HepG2 (cell line): Measurements from ENCODE around the gene MRPL2. TPM values are rescaled to one million over a fixed set of nuclear protein-coding genes. Genes with fewer than 3 reads are reported as not detected.

Experiments
- ATAC-seq: fragments of 200-7000 bp; cut with Tn5 transposase; 3 replicates; pipeline ENCODE4 v1.9.1; 2020; ENCODE audit warnings: mild to moderate bottlenecking, moderate library complexity
- BruUV-seq: library from RNA; stranded (reverse); fragments of 400-500 nt; replicated peaks from 2 replicates; lab custom pipeline; 2021; lab: Mats Ljungman, UMichigan
- CTCF ChIA-PET: fragments of 300-600 bp; formaldehyde crosslinking; extraction: SDS; loops from one replicate; lab custom pipeline; 2021; ENCODE audit warnings: low total read pairs, inconsistent platforms, low intra/inter-chr PET ratio; lab: Yijun Ruan, JAX
- POLR2A ChIA-PET: fragments of 350-600 bp; sonication (Branson Sonifier 250); formaldehyde crosslinking; loops from one replicate; lab custom pipeline; 2020; ENCODE audit warnings: antibody characterized with exemption, inconsistent platforms; lab: Yijun Ruan, JAX
- DNase-seq: peaks from one replicate; pipeline ENCODE4 v3.0.0-alpha.2; 2015; ENCODE audit warnings: low spot score
- FAIRE-seq: peaks from 3 replicates; lab custom pipeline; 2011; peaks lifted over from hg19 to GRCh38; lab: Jason Lieb, UNC
- H2AFZ ChIP-seq: one replicate; pipeline ENCODE4 v1.6.1; 2011; ENCODE audit warnings: low read length, inconsistent platforms
- H3K27ac ChIP-seq: fragments of 300-600 bp; 3 replicates; pipeline ENCODE4 v1.8.0; 2011; ENCODE audit warnings: mixed run types, mild to moderate bottlenecking, mixed read lengths, low read length, inconsistent platforms; ENCODE audit not compliant: insufficient read depth; ENCODE audit errors: extremely low read length
- H3K27me3 ChIP-seq, 2 experiments: fragments of 200-600 bp in 1 of 2; 2 replicates in 1 of 2; 3 replicates in 1 of 2; pipeline versions ENCODE4 v1.6.0 to v1.8.0; 2011; ENCODE audit warnings: low read length in 2 of 2, mild to moderate bottlenecking in 2 of 2, moderate library complexity in 2 of 2, inconsistent platforms in 1 of 2; ENCODE audit not compliant: insufficient read depth in 2 of 2, control insufficient read depth in 1 of 2
- H3K36me3 ChIP-seq, 2 experiments: fragments of 200-600 bp in 1 of 2; replicated peaks in 1 of 2; 2 replicates in 1 of 2; 3 replicates in 1 of 2; pipeline versions ENCODE4 v1.5.1 to v1.8.0; 2011; ENCODE audit warnings: low read length in 2 of 2, inconsistent platforms in 1 of 2; ENCODE audit not compliant: insufficient read depth in 2 of 2, control insufficient read depth in 1 of 2
- H3K4me1 ChIP-seq: 2 replicates; pipeline ENCODE4 v1.5.1; 2012; ENCODE audit warnings: low read length, inconsistent platforms; ENCODE audit not compliant: insufficient read depth
- H3K4me2 ChIP-seq: 2 replicates; pipeline ENCODE4 v1.6.0; 2011; ENCODE audit warnings: low read depth, low read length, inconsistent platforms
- H3K4me3 ChIP-seq, 3 experiments: fragments of 200-600 bp in 1 of 3; sonication (generic), shearing (Covaris generic) in 1 of 3; replicated peaks in 1 of 3; 2 replicates each; pipeline ENCODE4 v1.5.1; 2011 to 2016; ENCODE audit warnings: low read length in 3 of 3, inconsistent platforms in 2 of 3, low read depth in 2 of 3, mild to moderate bottlenecking in 2 of 3, control low read depth in 1 of 3, mixed read lengths in 1 of 3; ENCODE audit not compliant: insufficient read depth in 1 of 3
- H3K79me2 ChIP-seq: one replicate; pipeline ENCODE4 v1.6.1; 2011; ENCODE audit warnings: low read length, inconsistent platforms; ENCODE audit not compliant: insufficient read depth
- H3K9ac ChIP-seq: 2 replicates; pipeline ENCODE4 v1.6.0; 2011; ENCODE audit warnings: mild to moderate bottlenecking, low read depth, low read length, inconsistent platforms; ENCODE audit not compliant: insufficient read depth
- H3K9me3 ChIP-seq: 2 replicates; pipeline ENCODE4 v1.5.1; 2012; ENCODE audit warnings: mild to moderate bottlenecking, low read length
- H4K20me1 ChIP-seq: 2 replicates; pipeline ENCODE4 v1.6.0; 2011; ENCODE audit warnings: inconsistent platforms, mild to moderate bottlenecking, low read length, moderate library complexity; ENCODE audit not compliant: insufficient read depth
- CREB1 ChIP-seq, 2 experiments: fragments of 450-650 bp in 1 of 2; IDR thresholded peaks; 2 replicates each; pipeline ENCODE4 v1.6.1; 2016 to 2017; ENCODE audit warnings: control low read depth in 1 of 2, mild to moderate bottlenecking in 1 of 2, missing compliant biosample characterization in 1 of 2, missing genetic modification characterization in 1 of 2
- EEA1 ChIP-seq: sonication (generic); formaldehyde crosslinking; IDR thresholded peaks from 2 replicates; pipeline ENCODE4 v1.5.1; 2020; ENCODE audit warnings: mild to moderate bottlenecking, missing genetic modification reagents, borderline replicate concordance
- FOXC1 ChIP-seq: sonication (generic); formaldehyde crosslinking; IDR thresholded peaks from 2 replicates; pipeline ENCODE4 v1.8.0; 2022; ENCODE audit warnings: mild to moderate bottlenecking, missing genetic modification reagents, borderline replicate concordance
- SMC3 ChIP-seq: IDR thresholded peaks from 2 replicates; pipeline ENCODE4 v1.6.1; 2011; ENCODE audit warnings: low read length, improper control_type of control experiment
- SOX6 ChIP-seq, 2 experiments: fragments of 450-650 bp in 1 of 2; sonication (generic) in 1 of 2; formaldehyde crosslinking in 1 of 2; IDR thresholded peaks; 2 replicates each; pipeline versions ENCODE4 v1.4.0 to v1.6.1; 2017 to 2020; ENCODE audit warnings: antibody characterized with exemption in 1 of 2, mild to moderate bottlenecking in 1 of 2, missing genetic modification reagents in 1 of 2
- THAP11 ChIP-seq: IDR thresholded peaks from 2 replicates; pipeline ENCODE4 v1.6.1; 2016; ENCODE audit warnings: missing biosample characterization, missing genetic modification reagents
- ZFP91 ChIP-seq: sonication (generic); formaldehyde crosslinking; IDR thresholded peaks from 2 replicates; pipeline ENCODE4 v1.9.0; 2022; ENCODE audit warnings: missing genetic modification reagents, mild to moderate bottlenecking, borderline replicate concordance
- ZNF143 ChIP-seq: sonication (generic); formaldehyde crosslinking; IDR thresholded peaks from 2 replicates; pipeline ENCODE4 v1.4.0; 2020; ENCODE audit warnings: missing genetic modification reagents
- ZNF263 ChIP-seq: sonication (generic); formaldehyde crosslinking; IDR thresholded peaks from 2 replicates; pipeline ENCODE4 v1.4.0; 2020; ENCODE audit warnings: missing genetic modification reagents
- ZNF34 ChIP-seq: sonication (generic); formaldehyde crosslinking; IDR thresholded peaks from 2 replicates; pipeline ENCODE4 v1.4.0; 2020; ENCODE audit warnings: mild to moderate bottlenecking, missing genetic modification reagents, borderline replicate concordance
- ZNF605 ChIP-seq: sonication (generic); formaldehyde crosslinking; IDR thresholded peaks from 2 replicates; pipeline ENCODE4 v1.8.0; 2022; ENCODE audit warnings: mild to moderate bottlenecking, missing genetic modification reagents
- ZSCAN31 ChIP-seq: sonication (generic); formaldehyde crosslinking; IDR thresholded peaks from 2 replicates; pipeline ENCODE4 v1.5.0; 2020; ENCODE audit warnings: low read depth, mild to moderate bottlenecking, missing genetic modification reagents
- WGBS: methylation state at CpG from one replicate; pipeline ENCODE4 v1.1.6; 2017; ENCODE audit warnings: low lambda C conversion rate; 5-methylcytosine and 5-hydroxymethylcytosine counted together
- in situ Hi-C: cut with HindIII; loops from 2 replicates; pipeline ENCODE4 v1.10.0; 2017; ENCODE audit warnings: low pct_unique_long_range_greater_than_20kb; ENCODE audit not compliant: extremely low pct_ligation_motif_present
- intact Hi-C: fragments of 100-400 bp; cut with micrococcal nuclease; formaldehyde crosslinking; loops from one replicate; pipeline ENCODE4 v1.10.0; 2022; ENCODE audit not compliant: unreplicated experiment
- polyA plus RNA-seq, 8 experiments: library from polyadenylated mRNA; depleted of rRNA in 3 of 8; stranded (reverse) in 7 of 8; unstranded in 1 of 8; fragments of >200 nt; fragmentation: Illumina TruSeq in 4 of 8; extraction: Trizol in 4 of 8; gene quantifications; 2 replicates each; pipeline versions ENCODE4 v1.2.1 to v1.2.3, GENCODE V29; 2011 to 2016; ENCODE audit warnings: low read depth in 4 of 8, missing spikeins in 1 of 8, mixed read lengths in 1 of 8; ENCODE audit not compliant: insufficient read depth in 1 of 8
- total RNA-seq, 5 experiments: library from RNA; depleted of rRNA; stranded (reverse); fragments of >200 nt; fragmentation: Illumina TruSeq; extraction: Trizol; gene quantifications; 2 replicates each; pipeline ENCODE4 v1.2.3, GENCODE V29; 2016; ENCODE audit warnings: low read depth in 1 of 5
- TF ChIP-seq, protein P1 (sequence below): sonication (generic); formaldehyde crosslinking; IDR thresholded peaks from 2 replicates; pipeline ENCODE4 v1.5.1; 2020; ENCODE audit warnings: mild to moderate bottlenecking, moderate library complexity, missing genetic modification reagents
- TF ChIP-seq, protein P2 (sequence below): IDR thresholded peaks from 2 replicates; pipeline ENCODE4 v1.6.1; 2016; ENCODE audit warnings: control low read depth

Gene MRPL2
- total and polyA plus RNA-seq, 2 of the 13 experiments (the other 11 are each of a cell fraction or from before 2014, with no cell fraction given), result 56.8 to 65.6 TPM

DNA sequence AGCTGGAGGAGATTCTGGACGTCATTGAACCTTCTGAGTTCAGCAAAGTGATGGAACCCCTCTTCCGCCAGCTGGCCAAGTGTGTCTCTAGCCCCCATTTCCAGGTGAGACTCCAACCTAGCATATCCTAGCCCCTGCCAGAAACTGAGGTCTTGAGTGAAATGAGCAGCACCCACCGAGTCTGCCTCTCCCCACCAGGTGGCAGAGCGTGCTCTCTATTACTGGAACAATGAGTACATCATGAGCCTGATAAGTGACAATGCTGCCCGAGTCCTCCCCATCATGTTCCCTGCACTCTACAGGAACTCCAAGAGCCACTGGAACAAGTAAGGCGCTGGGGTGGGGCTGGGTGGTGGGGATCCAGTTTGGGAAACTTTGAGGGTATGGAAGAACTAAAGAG is 50.1 kb downstream of the MRPL2 start (continued):
- no peak for TF ChIP-seq SOX6 (IDR thresholded peaks at IDR 0.05)
- no peak for TF ChIP-seq SOX6 (CRISPR knock-in tag; IDR thresholded peaks at IDR 0.05)
- TF ChIP-seq ZNF605 (CRISPR knock-in tag), result 0 out of 2 replicates have a peak, but pooled peaks have one; percentile 43
- TF ChIP-seq ZFP91 (CRISPR knock-in tag), result peak; percentile 27; the same call in 1 of the 2 replicates
- no peak for TF ChIP-seq EEA1
- peak; percentile 88 for TF ChIP-seq SMC3
- peak; percentile 75 for TF ChIP-seq ZNF263 (CRISPR knock-in tag)
- TF ChIP-seq, protein P1, sequence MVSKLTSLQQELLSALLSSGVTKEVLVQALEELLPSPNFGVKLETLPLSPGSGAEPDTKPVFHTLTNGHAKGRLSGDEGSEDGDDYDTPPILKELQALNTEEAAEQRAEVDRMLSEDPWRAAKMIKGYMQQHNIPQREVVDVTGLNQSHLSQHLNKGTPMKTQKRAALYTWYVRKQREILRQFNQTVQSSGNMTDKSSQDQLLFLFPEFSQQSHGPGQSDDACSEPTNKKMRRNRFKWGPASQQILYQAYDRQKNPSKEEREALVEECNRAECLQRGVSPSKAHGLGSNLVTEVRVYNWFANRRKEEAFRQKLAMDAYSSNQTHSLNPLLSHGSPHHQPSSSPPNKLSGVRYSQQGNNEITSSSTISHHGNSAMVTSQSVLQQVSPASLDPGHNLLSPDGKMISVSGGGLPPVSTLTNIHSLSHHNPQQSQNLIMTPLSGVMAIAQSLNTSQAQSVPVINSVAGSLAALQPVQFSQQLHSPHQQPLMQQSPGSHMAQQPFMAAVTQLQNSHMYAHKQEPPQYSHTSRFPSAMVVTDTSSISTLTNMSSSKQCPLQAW, result peak; percentile 26; the same call in 1 of the 2 replicates

- Histone ChIP-seq H4K20me1 (no peaks in the 10 kb centered on the region), H2AFZ (no peak overlapping the region), H3K4me3 (no peak overlapping the region), H3K79me2 (no peaks in the 10 kb centered on the region), H3K9ac (no peak overlapping the region), H3K4me2 (no peak overlapping the region), H3K27me3 (no peaks in the 10 kb centered on the region), H3K36me3 (peaks cover 29 to 73% of the 10 kb centered on the region in 2 experiments), H3K9me3 (no peaks in the 10 kb centered on the region), H3K4me1 (peaks cover 4% of the 10 kb centered on the region; the same call in 1 of the 2 replicates), H3K27ac (no peak overlapping the region)
- DNase-seq (no peak), ATAC-seq (no peak), FAIRE-seq (no peak)
- BruUV-seq, result no TSS peak
- 96% methylated on average over 9 of the region's 9 CpGs for WGBS
- ChIA-PET POLR2A (interaction anchor here (0.6 kb wide), 1 partner anchor 14 kb away, joined by 3 read pairs; the partner anchor contains the start of gene RRP36), CTCF (interaction anchor here (1.4 kb wide), 1 partner anchor 123 kb away, joined by 3 read pairs; no protein-coding TSS in a partner anchor)
- in situ Hi-C loops, result no loop called here
- intact Hi-C loops, result no loop called here
- TF ChIP-seq ZNF143 (CRISPR knock-in tag), result no peak
- TF ChIP-seq ZSCAN31 (CRISPR knock-in tag), result no peak
- no peak for TF ChIP-seq FOXC1
- TF ChIP-seq ZNF34 (CRISPR knock-in tag), result no peak
- TF ChIP-seq CREB1 (IDR thresholded peaks at IDR 0.05), result no peak
- TF ChIP-seq CREB1 (CRISPR knock-in tag; IDR thresholded peaks at IDR 0.05), result no peak
- TF ChIP-seq, protein P2, sequence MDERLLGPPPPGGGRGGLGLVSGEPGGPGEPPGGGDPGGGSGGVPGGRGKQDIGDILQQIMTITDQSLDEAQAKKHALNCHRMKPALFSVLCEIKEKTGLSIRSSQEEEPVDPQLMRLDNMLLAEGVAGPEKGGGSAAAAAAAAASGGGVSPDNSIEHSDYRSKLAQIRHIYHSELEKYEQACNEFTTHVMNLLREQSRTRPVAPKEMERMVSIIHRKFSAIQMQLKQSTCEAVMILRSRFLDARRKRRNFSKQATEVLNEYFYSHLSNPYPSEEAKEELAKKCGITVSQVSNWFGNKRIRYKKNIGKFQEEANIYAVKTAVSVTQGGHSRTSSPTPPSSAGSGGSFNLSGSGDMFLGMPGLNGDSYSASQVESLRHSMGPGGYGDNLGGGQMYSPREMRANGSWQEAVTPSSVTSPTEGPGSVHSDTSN (CRISPR knock-in tag), result no peak
- no peak for TF ChIP-seq THAP11
Measured at GRCh38 chr6:43007126-43007525, 52.1 kb downstream of the MRPL2 start.
